Stimulated activated CD4-positive, alpha-beta T cell treated with anti-CD3 and anti-CD28 coated beads, Interleukin-1b, Interleukin-23, amount 100 ng/mL, for 4 hours (primary cell): ENCODE data around the gene ACOXL.

ENCODE experiments used
- DNase-seq, 2 donors: peaks; one replicate each; pipeline ENCODE4 v3.0.0-alpha.2; 2020; ENCODE audit warnings: low read depth in 2 of 2

ACOXL gene

GRCh38 chr2:110794390-110794789 lies 62.0 kb downstream of the ACOXL start:
- no peak for DNase-seq

- DNase-seq: no peak
Observed at GRCh38 chr2:110794951-110795350, 62.6 kb downstream of the ACOXL start.

- no peak for DNase-seq
Observed at GRCh38 chr2:110796716-110797301, 64.4 kb downstream of the ACOXL start.

GRCh38 chr2:110799376-110799775 lies 67.0 kb downstream of the ACOXL start:
- DNase-seq: no peak

GRCh38 chr2:110800611-110801402 lies 68.4 kb downstream of the ACOXL start:
- no peak for DNase-seq

- no peak for DNase-seq
Observed at GRCh38 chr2:110802208-110802932, 70.0 kb downstream of the ACOXL start.

- DNase-seq: no peak
Observed at GRCh38 chr2:110804433-110804832, 72.1 kb downstream of the ACOXL start.

GRCh38 chr2:110804915-110805314 lies 72.5 kb downstream of the ACOXL start:
- DNase-seq: peak; percentile 27 to 37

- DNase-seq: no peak
Observed at GRCh38 chr2:110805894-110806452, 73.6 kb downstream of the ACOXL start.

- no peak for DNase-seq
Observed at GRCh38 chr2:110807522-110807921, 75.1 kb downstream of the ACOXL start.

GRCh38 chr2:110810404-110810803 lies 78.0 kb downstream of the ACOXL start:
- no peak for DNase-seq

- no peak for DNase-seq
Observed at GRCh38 chr2:110812726-110813645, 80.6 kb downstream of the ACOXL start.

- DNase-seq: no peak
Observed at GRCh38 chr2:110813896-110814295, 81.5 kb downstream of the ACOXL start.

GRCh38 chr2:110815938-110816337 lies 83.6 kb downstream of the ACOXL start:
- no peak for DNase-seq

GRCh38 chr2:110816404-110817365 lies 84.3 kb downstream of the ACOXL start:
- no peak for DNase-seq

- DNase-seq: no peak
Observed at GRCh38 chr2:110818767-110819481, 86.6 kb downstream of the ACOXL start.

- no peak for DNase-seq
Observed at GRCh38 chr2:110819711-110820110, 87.3 kb downstream of the ACOXL start.

- no peak for DNase-seq
Observed at GRCh38 chr2:110820128-110820527, 87.8 kb downstream of the ACOXL start.

GRCh38 chr2:110823165-110823564 lies 90.8 kb downstream of the ACOXL start:
- no peak for DNase-seq

GRCh38 chr2:110827511-110827910 lies 95.1 kb downstream of the ACOXL start:
- DNase-seq: no peak
